Pancreas (tissue), 10 donors: ENCODE data around the gene CFAP157. TPM values are rescaled to one million over a fixed set of nuclear protein-coding genes. Genes with fewer than 3 reads are reported as not detected.

Source experiments
- ATAC-seq, 4 donors: fragments of 200-7000 bp; cut with Tn5 transposase; one replicate each; pipeline versions ENCODE4 v1.8.0 to v1.9.1; 2020; ENCODE audit warnings: mild to moderate bottlenecking in 4 of 4, moderate library complexity in 4 of 4
- DNase-seq, 6 donors: peaks; one replicate each; pipeline ENCODE4 v3.0.0-alpha.2; 2020
- FAIRE-seq: peaks from 2 replicates; lab custom pipeline; 2012; peaks lifted over from hg19 to GRCh38; lab: Jason Lieb, UNC
- H3K27ac ChIP-seq, 4 donors: fragments of 200-600 bp; sonication (generic); 1 replicate in 3 of 4; 2 replicates in 1 of 4; pipeline versions ENCODE4 v1.5.0 to v1.8.0; 2020
- H3K27me3 ChIP-seq, 4 donors: fragments of 200-600 bp; one replicate each; pipeline ENCODE4 v1.8.0; 2021
- H3K36me3 ChIP-seq, 3 donors: fragments of 200-600 bp; sonication (generic) in 1 of 3; one replicate each; pipeline versions ENCODE4 v1.5.0 to v1.8.0; 2020 to 2021
- H3K4me1 ChIP-seq, 3 donors: fragments of 200-600 bp; one replicate each; pipeline ENCODE4 v1.8.0; 2021
- H3K4me3 ChIP-seq, 4 donors: fragments of 200-600 bp; sonication (generic) in 2 of 4; one replicate each; pipeline versions ENCODE4 v1.5.0 to v1.8.0; 2020 to 2021
- H3K9me3 ChIP-seq, 4 donors: fragments of 200-600 bp; one replicate each; pipeline ENCODE4 v1.8.0; 2021
- CTCF ChIP-seq, 4 donors: fragments of 200-600 bp; sonication (generic) in 3 of 4; IDR thresholded peaks; one replicate each; pipeline versions ENCODE4 v1.5.0 to v1.8.0; 2021; ENCODE audit warnings: antibody characterized with exemption in 4 of 4
- WGBS, 2 donors: extraction: QIAGEN DNeasy Blood & Tissue Kit; methylation state at CpG; one replicate each; pipeline ENCODE4 v1.1.7; 2013; 5-methylcytosine and 5-hydroxymethylcytosine counted together
- intact Hi-C, 3 donors: fragments of 100-400 bp; cut with DNase I; formaldehyde crosslinking; loops; one replicate each; pipeline versions ENCODE4 v1.11.1 to v1.14.2; 2022
- polyA plus RNA-seq, 2 donors: library from polyadenylated mRNA; stranded (reverse); fragments of 200-250 nt; gene quantifications; one replicate each; pipeline ENCODE4 v1.2.3, GENCODE V29; 2013
- total RNA-seq, 6 donors: library from RNA; stranded (reverse); fragmentation: NEBNext Ultra II Directional in 4 of 6; extraction: Animal tissue kit (Norgen Biotek cat#: 25700) in 4 of 6; gene quantifications; one replicate each; pipeline versions ENCODE4 v1.2.1 to v1.2.4, GENCODE V29; 2021 to 2023
- donor health status: healthy with polysubstance abuse.
- donor health status: DM: no; HTN: no; CAD: no; lungs with moderate emphysema.
- donor health status: DM: no; HTN: no; CAD: no.
- donor health status: control.
- donor health status: control.
- donor health status: Bipolar disorder and iron deficiency.
- donor health status: DM: yes; HTN: yes; CAD: no.
- donor health status: DM: no; HTN: no; CAD: no.
- donor health status: DM: no; HTN: no; CAD: no.
- donor health status: DM: yes; HTN: yes; CAD: no.

CFAP157 gene
- total and polyA plus RNA-seq, 8 donors: 0.12 to 2.1 (median 0.23) TPM; not detected in 1

GRCh38 chr9:127730799-127731410 is 24.1 kb downstream of the CFAP157 start:
- DNase-seq (peak in 1 of 6 donors; percentile 57), ATAC-seq (no peak), FAIRE-seq (no peak)
- H3K4me3 ChIP-seq: no peak overlapping the region
- H3K27me3 ChIP-seq: no peaks in the 10 kb centered on the region
- H3K27ac ChIP-seq: no peak overlapping the region
- no peaks in the 10 kb centered on the region for H3K36me3 ChIP-seq
- TF ChIP-seq CTCF (IDR thresholded peaks at IDR 0.05): no peak
- H3K9me3 ChIP-seq: no peaks in the 10 kb centered on the region
- intact Hi-C loops: loop anchor here in 2 of 3 donors (5.0 to 10.0 kb wide), 2 partner anchors 139 to 236 kb away; no protein-coding TSS in a partner anchor
- peaks cover 0 to 6% (median 4%) of the 10 kb centered on the region in 3 donors for H3K4me1 ChIP-seq
- WGBS, 2 donors: 82 to 86% methylated on average over 9 of the region's 9 CpGs

GRCh38 chr9:127731938-127732337 is 25.1 kb downstream of the CFAP157 start:
- ATAC-seq (no peak), FAIRE-seq (no peak), DNase-seq (peak in 1 of 6 donors; percentile 64)
- intact Hi-C loops: loop anchor here in 2 of 3 donors (2.0 to 10.0 kb wide), 3 partner anchors 140 to 237 kb away; no protein-coding TSS in a partner anchor
- Histone ChIP-seq H3K36me3 (no peaks in the 10 kb centered on the region), H3K4me3 (no peak overlapping the region), H3K27ac (no peak overlapping the region), H3K9me3 (no peaks in the 10 kb centered on the region), H3K4me1 (peaks cover 0 to 6% (median 4%) of the 10 kb centered on the region in 3 donors), H3K27me3 (no peaks in the 10 kb centered on the region)
- TF ChIP-seq CTCF (IDR thresholded peaks at IDR 0.05): no peak
- 84 to 90% methylated on average over 16 of the region's 16 CpGs for WGBS, 2 donors

- Histone ChIP-seq H3K27ac (no peak overlapping the region), H3K4me1 (peaks cover 0 to 6% (median 4%) of the 10 kb centered on the region in 3 donors), H3K9me3 (no peaks in the 10 kb centered on the region), H3K27me3 (no peaks in the 10 kb centered on the region), H3K36me3 (no peaks in the 10 kb centered on the region), H3K4me3 (no peak overlapping the region)
- DNase-seq (peak in 1 of 6 donors; percentile 70), ATAC-seq (no peak), FAIRE-seq (no peak)
- WGBS, 2 donors: 95 to 96% methylated on average over 21 of the region's 21 CpGs
- intact Hi-C loops: loop anchor here in 2 of 3 donors (2.0 to 10.0 kb wide), 3 partner anchors 140 to 238 kb away; no protein-coding TSS in a partner anchor
- no peak for TF ChIP-seq CTCF (IDR thresholded peaks at IDR 0.05)
Measured at GRCh38 chr9:127732444-127732843, 25.7 kb downstream of the CFAP157 start.

GRCh38 chr9:127733614-127734013 is 26.8 kb downstream of the CFAP157 start:
- Histone ChIP-seq H3K36me3 (no peaks in the 10 kb centered on the region), H3K4me3 (no peak overlapping the region), H3K9me3 (no peaks in the 10 kb centered on the region), H3K27me3 (no peaks in the 10 kb centered on the region), H3K27ac (no peak overlapping the region), H3K4me1 (peaks cover 0 to 6% (median 4%) of the 10 kb centered on the region in 3 donors)
- ATAC-seq (no peak), FAIRE-seq (no peak), DNase-seq (no peak)
- 87% methylated on average over 2 of the region's 2 CpGs for WGBS, 2 donors
- intact Hi-C loops: loop anchor here in 2 of 3 donors (2.0 to 10.0 kb wide), 3 partner anchors 141 to 239 kb away; no protein-coding TSS in a partner anchor
- TF ChIP-seq CTCF (IDR thresholded peaks at IDR 0.05): no peak
